Endothelial cell of umbilical vein (primary cell): ENCODE measurements around the gene MPEG1. TPM values are rescaled to one million over a fixed set of nuclear protein-coding genes. Genes with fewer than 3 reads are reported as not detected.

ENCODE experiments used
- BruUV-seq: library from RNA; stranded (reverse); fragments of 400-500 nt; replicated peaks from 2 replicates; lab custom pipeline; 2021; lab: Mats Ljungman, UMichigan
- CTCF ChIA-PET: fragments of 300-600, 350-600 bp; sonication (Branson Sonifier 250); formaldehyde crosslinking; loops from one replicate; lab custom pipeline; 2021; ENCODE audit warnings: antibody characterized with exemption, inconsistent platforms; lab: Charles Lee
- POLR2A ChIA-PET: fragments of 300-600, 350-600 bp; sonication (Branson Sonifier 250); formaldehyde crosslinking; loops from one replicate; lab custom pipeline; 2021; ENCODE audit warnings: antibody characterized with exemption, inconsistent platforms; lab: Charles Lee
- DNase-seq: peaks from one replicate; pipeline ENCODE4 v3.0.0-alpha.2; 2011; ENCODE audit warnings: low read depth, low spot score
- FAIRE-seq: peaks from 2 replicates; lab custom pipeline; 2011; peaks lifted over from hg19 to GRCh38; lab: Jason Lieb, UNC
- H2AFZ ChIP-seq: 2 replicates; pipeline ENCODE4 v1.6.0; 2012; ENCODE audit warnings: low read depth, low read length, control low read depth, inconsistent platforms
- H3K27ac ChIP-seq: 2 replicates; pipeline ENCODE4 v1.5.1; 2011; ENCODE audit warnings: low read depth, mild to moderate bottlenecking, control low read depth, low read length, moderate library complexity; ENCODE audit not compliant: insufficient read depth
- H3K27me3 ChIP-seq, 2 experiments: 2 replicates each; pipeline versions ENCODE4 v1.6.0 to v1.6.1; 2011; ENCODE audit warnings: low read length in 2 of 2, mixed read lengths in 1 of 2; ENCODE audit not compliant: control insufficient read depth in 2 of 2, insufficient read depth in 2 of 2
- H3K36me3 ChIP-seq, 2 experiments: 2 replicates in 1 of 2; 3 replicates in 1 of 2; pipeline ENCODE4 v1.5.1; 2011; ENCODE audit warnings: low read length in 2 of 2, mild to moderate bottlenecking in 1 of 2, moderate library complexity in 1 of 2; ENCODE audit not compliant: control insufficient read depth in 2 of 2, insufficient read depth in 2 of 2; ENCODE audit errors: extremely low read depth in 1 of 2
- H3K4me1 ChIP-seq: 3 replicates; pipeline ENCODE4 v1.5.1; 2011; ENCODE audit warnings: mild to moderate bottlenecking, low read length; ENCODE audit not compliant: control insufficient read depth, insufficient read depth; ENCODE audit errors: extremely low read depth
- H3K4me2 ChIP-seq: 2 replicates; pipeline ENCODE4 v1.6.1; 2011; ENCODE audit warnings: low read length, control low read depth, mixed read lengths; ENCODE audit not compliant: insufficient read depth
- H3K4me3 ChIP-seq, 3 experiments: fragments of 200-600 bp in 1 of 3; sonication (generic), shearing (Covaris generic) in 1 of 3; replicated peaks in 1 of 3; 2 replicates each; pipeline ENCODE4 v1.5.1; 2011 to 2016; ENCODE audit warnings: control low read depth in 3 of 3, low read length in 3 of 3, mild to moderate bottlenecking in 2 of 3, inconsistent platforms in 1 of 3, low read depth in 1 of 3, moderate library complexity in 1 of 3; ENCODE audit not compliant: insufficient read depth in 1 of 3
- H3K79me2 ChIP-seq: 2 replicates; pipeline ENCODE4 v1.6.0; 2012; ENCODE audit warnings: low read length, inconsistent platforms; ENCODE audit not compliant: control insufficient read depth, insufficient read depth
- H3K9ac ChIP-seq: replicated peaks from 2 replicates; pipeline ENCODE3; 2011; ENCODE audit warnings: low read length, control low read depth; ENCODE audit not compliant: insufficient read depth; ENCODE audit errors: extremely low read depth
- H3K9me1 ChIP-seq: replicated peaks from 3 replicates; pipeline ENCODE4 v1.6.0; 2011; ENCODE audit warnings: mild to moderate bottlenecking, low read length; ENCODE audit not compliant: control insufficient read depth, insufficient read depth; ENCODE audit errors: extremely low read depth
- H3K9me3 ChIP-seq: replicated peaks from 2 replicates; pipeline ENCODE4 v1.5.1; 2012; ENCODE audit warnings: low read length, inconsistent platforms; ENCODE audit not compliant: control insufficient read depth, insufficient read depth
- H4K20me1 ChIP-seq: replicated peaks from 2 replicates; pipeline ENCODE3; 2011; ENCODE audit warnings: mild to moderate bottlenecking, low read length; ENCODE audit not compliant: control insufficient read depth, insufficient read depth; ENCODE audit errors: extremely low read depth
- EZH2 ChIP-seq: IDR thresholded peaks from 2 replicates; pipeline ENCODE4 v1.6.1; 2012; ENCODE audit warnings: borderline replicate concordance, low read depth, mild to moderate bottlenecking, moderate library complexity, low read length, inconsistent platforms; ENCODE audit not compliant: severe bottlenecking
- FOS ChIP-seq: IDR thresholded peaks from 2 replicates; pipeline ENCODE4 v1.6.1; 2011; ENCODE audit warnings: mild to moderate bottlenecking, low read length, moderate library complexity, borderline replicate concordance; ENCODE audit not compliant: insufficient read depth
- JUN ChIP-seq: IDR thresholded peaks from 2 replicates; pipeline ENCODE4 v1.6.1; 2011; ENCODE audit warnings: borderline replicate concordance, low read depth; ENCODE audit not compliant: insufficient read length, insufficient read depth
- MYC ChIP-seq: IDR thresholded peaks from one replicate; pipeline ENCODE4 v1.6.1; 2011; ENCODE audit warnings: mild to moderate bottlenecking, low read depth, low read length
- POLR2A ChIP-seq: IDR thresholded peaks from 2 replicates; pipeline ENCODE4 v1.6.1; 2012; ENCODE audit warnings: low read depth, mild to moderate bottlenecking, control low read depth, low read length
- POLR2AphosphoS5 ChIP-seq: IDR thresholded peaks from 2 replicates; pipeline ENCODE4 v1.6.1; 2012; ENCODE audit warnings: low read depth, mild to moderate bottlenecking, control low read depth, low read length, moderate library complexity; ENCODE audit not compliant: insufficient read depth
- dilution Hi-C: fragments of 300-500 bp; cut with MboI; formaldehyde crosslinking; loops from one replicate; pipeline ENCODE4 v1.15.0; 2019; ENCODE audit warnings: low sequenced_read_pairs; ENCODE audit not compliant: extremely low pct_ligation_motif_present
- intact Hi-C: fragments of 100-400 bp; cut with micrococcal nuclease; formaldehyde crosslinking; loops from one replicate; pipeline ENCODE4 v1.10.0; 2022
- polyA plus RNA-seq, 4 experiments: library from polyadenylated mRNA; depleted of rRNA in 3 of 4; stranded (reverse) in 3 of 4; unstranded in 1 of 4; fragments of >200 nt; gene quantifications; 2 replicates each; pipeline versions ENCODE4 v1.2.1 to v1.2.3, GENCODE V29; 2011 to 2012; ENCODE audit warnings: missing spikeins in 1 of 4
- total RNA-seq: library from RNA; stranded (reverse); gene quantifications from 2 replicates; pipeline ENCODE4 v1.2.3, GENCODE V29; 2021
- TF ChIP-seq, protein P1 (sequence below): IDR thresholded peaks from 2 replicates; pipeline ENCODE4 v1.6.1; 2011; ENCODE audit not compliant: insufficient read depth, insufficient read length
- TF ChIP-seq, protein P2 (sequence below), 2 donors: IDR thresholded peaks; 1 replicate in 1 of 2; 2 replicates in 1 of 2; pipeline ENCODE4 v1.5.1; 2011; ENCODE audit warnings: low read length in 2 of 2, mild to moderate bottlenecking in 2 of 2, moderate library complexity in 2 of 2, control low read depth in 1 of 2, inconsistent platforms in 1 of 2, low read depth in 1 of 2; ENCODE audit not compliant: insufficient read depth in 1 of 2; ENCODE audit errors: extremely low read depth in 1 of 2

MPEG1 gene
- total and polyA plus RNA-seq, 2 donors (not counting 3 experiments of a cell fraction or from before 2014, with no cell fraction given): not detected

DNA sequence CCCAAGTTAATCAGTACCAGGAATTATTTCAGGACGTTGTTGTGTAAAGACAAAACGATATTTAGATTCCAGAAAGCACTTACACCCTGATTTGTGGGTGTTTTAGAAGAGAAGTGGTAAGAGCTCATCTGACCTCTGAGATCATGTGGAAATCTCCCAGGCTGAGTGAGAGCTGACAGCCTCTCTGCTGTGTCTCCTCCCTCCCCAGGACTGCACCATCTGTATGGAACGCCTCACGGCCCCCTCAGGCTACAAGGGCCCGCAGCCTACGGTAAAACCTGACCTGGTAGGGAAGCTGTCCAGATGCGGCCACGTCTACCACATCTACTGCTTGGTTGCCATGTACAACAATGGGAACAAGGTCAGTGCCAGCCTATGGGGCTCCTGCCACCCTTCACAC is 20.8 kb downstream of the MPEG1 start:
- no peaks in the 10 kb centered on the region for H3K79me2 ChIP-seq
- H2AFZ ChIP-seq: no peak overlapping the region
- intact Hi-C loops (no loop called here), dilution Hi-C loops (no loop called here)
- H3K9ac ChIP-seq: no peak overlapping the region
- ChIA-PET POLR2A (no interaction called here), CTCF (interaction anchor here (1.2 to 3.8 kb wide), 3 partner anchors 14 to 21 kb away, joined by 4 to 16 read pairs (median 5); partner anchors contain the start of gene DTX4)
- TF ChIP-seq POLR2AphosphoS5: no peak
- TF ChIP-seq, protein P1, sequence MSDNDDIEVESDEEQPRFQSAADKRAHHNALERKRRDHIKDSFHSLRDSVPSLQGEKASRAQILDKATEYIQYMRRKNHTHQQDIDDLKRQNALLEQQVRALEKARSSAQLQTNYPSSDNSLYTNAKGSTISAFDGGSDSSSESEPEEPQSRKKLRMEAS: no peak
- H4K20me1 ChIP-seq: no peaks in the 10 kb centered on the region
- no peak overlapping the region for H3K4me2 ChIP-seq
- DNase-seq (no peak), FAIRE-seq (no peak)
- peaks cover 7 to 8% of the 10 kb centered on the region in 2 experiments for H3K27me3 ChIP-seq
- H3K9me3 ChIP-seq: no peaks in the 10 kb centered on the region
- no TSS peak for BruUV-seq
- H3K4me1 ChIP-seq: peaks cover 2% of the 10 kb centered on the region
- no peak overlapping the region for H3K4me3 ChIP-seq
- H3K27ac ChIP-seq: no peak overlapping the region
- H3K36me3 ChIP-seq: no peaks in the 10 kb centered on the region
- H3K9me1 ChIP-seq: no peaks in the 10 kb centered on the region

DNA sequence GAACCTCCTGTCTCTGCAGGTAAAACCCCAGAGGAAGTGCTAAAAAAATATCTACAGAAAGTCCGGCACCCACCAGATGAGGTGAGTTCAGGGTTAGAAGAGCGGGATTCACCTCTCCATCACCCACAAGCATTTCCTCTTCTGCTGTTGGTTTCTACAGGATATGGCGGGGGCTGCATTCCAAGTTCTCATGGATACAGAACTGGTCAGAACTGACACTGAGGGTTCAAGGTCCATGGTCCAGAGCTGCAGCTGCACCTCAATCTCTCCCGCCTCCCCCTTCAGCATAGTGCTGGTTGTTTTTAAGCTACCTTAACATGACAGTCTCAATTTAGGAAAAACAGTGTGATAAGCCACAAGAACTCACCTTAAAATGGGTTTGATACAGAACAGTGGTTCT is 21.6 kb downstream of the MPEG1 start:
- Histone ChIP-seq H2AFZ (no peak overlapping the region), H3K9ac (no peak overlapping the region), H3K27me3 (peaks cover 7 to 10% of the 10 kb centered on the region in 2 experiments), H3K36me3 (no peaks in the 10 kb centered on the region), H4K20me1 (no peaks in the 10 kb centered on the region), H3K4me1 (peaks cover 2% of the 10 kb centered on the region), H3K9me3 (no peaks in the 10 kb centered on the region), H3K9me1 (no peaks in the 10 kb centered on the region), H3K79me2 (no peaks in the 10 kb centered on the region), H3K4me2 (no peak overlapping the region), H3K4me3 (no peak overlapping the region), H3K27ac (no peak overlapping the region)
- TF ChIP-seq, protein P2, sequence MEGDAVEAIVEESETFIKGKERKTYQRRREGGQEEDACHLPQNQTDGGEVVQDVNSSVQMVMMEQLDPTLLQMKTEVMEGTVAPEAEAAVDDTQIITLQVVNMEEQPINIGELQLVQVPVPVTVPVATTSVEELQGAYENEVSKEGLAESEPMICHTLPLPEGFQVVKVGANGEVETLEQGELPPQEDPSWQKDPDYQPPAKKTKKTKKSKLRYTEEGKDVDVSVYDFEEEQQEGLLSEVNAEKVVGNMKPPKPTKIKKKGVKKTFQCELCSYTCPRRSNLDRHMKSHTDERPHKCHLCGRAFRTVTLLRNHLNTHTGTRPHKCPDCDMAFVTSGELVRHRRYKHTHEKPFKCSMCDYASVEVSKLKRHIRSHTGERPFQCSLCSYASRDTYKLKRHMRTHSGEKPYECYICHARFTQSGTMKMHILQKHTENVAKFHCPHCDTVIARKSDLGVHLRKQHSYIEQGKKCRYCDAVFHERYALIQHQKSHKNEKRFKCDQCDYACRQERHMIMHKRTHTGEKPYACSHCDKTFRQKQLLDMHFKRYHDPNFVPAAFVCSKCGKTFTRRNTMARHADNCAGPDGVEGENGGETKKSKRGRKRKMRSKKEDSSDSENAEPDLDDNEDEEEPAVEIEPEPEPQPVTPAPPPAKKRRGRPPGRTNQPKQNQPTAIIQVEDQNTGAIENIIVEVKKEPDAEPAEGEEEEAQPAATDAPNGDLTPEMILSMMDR (IDR thresholded peaks at IDR 0.05; ENCODE audit: extremely low read depth in 1 of 2, insufficient read depth in 1 of 2, low read depth in 1 of 2, low read length in 2 of 2): no peak
- TF ChIP-seq, protein P1: no peak
- TF ChIP-seq JUN (no peak), POLR2AphosphoS5 (no peak), FOS (no peak), MYC (no peak), EZH2 (no peak), POLR2A (no peak)
- dilution Hi-C loops: no loop called here
- DNase-seq (no peak), FAIRE-seq (no peak)
- intact Hi-C loops: no loop called here
- CTCF ChIA-PET: interaction anchor here (1.2 to 2.2 kb wide), 3 partner anchors 14 to 33 kb away, joined by 4 to 6 read pairs (median 5); no protein-coding TSS in a partner anchor
- BruUV-seq: no TSS peak
- POLR2A ChIA-PET: no interaction called here
